ENCODE results near the gene B3GALT6.
"Not testable (repeated sequence)": the region's sequence is repeated elsewhere in the genome, so short reads cannot be mapped to it uniquely, and the experiment has no call there.

Gene B3GALT6

GRCh38 chr1:1245817-1246576 lies 14.0 kb downstream of the B3GALT6 start:
- DNase-seq: no peak

GRCh38 chr1:1246577-1247340 lies 14.7 kb downstream of the B3GALT6 start, which contains the start of gene C1QTNF12:
Gene C1QTNF12, minus strand, starts transcription at chr1:1246722. Its CDS starts 32 bp downstream, at chr1:1246690.
- DNase-seq: no peak

GRCh38 chr1:1247341-1247913 lies 15.4 kb downstream of the B3GALT6 start:
- no peak for DNase-seq

GRCh38 chr1:1248009-1248913 lies 16.2 kb downstream of the B3GALT6 start:
- DNase-seq: not testable (repeated sequence)

- peak; percentile 69 for DNase-seq
These were observed 18.8 kb downstream of the B3GALT6 start for GRCh38 chr1:1250786-1251284.

- no peak for DNase-seq
These were observed 21.3 kb downstream of the B3GALT6 start for GRCh38 chr1:1253314-1253713.

- no peak for DNase-seq
These were observed 22.1 kb downstream of the B3GALT6 start for GRCh38 chr1:1253972-1254666.

- no peak for DNase-seq
These were observed 22.6 kb downstream of the B3GALT6 start for GRCh38 chr1:1254667-1254998.

- no peak for DNase-seq
These were observed 23.0 kb downstream of the B3GALT6 start for GRCh38 chr1:1255078-1255477.

GRCh38 chr1:1255611-1256010 lies 23.6 kb downstream of the B3GALT6 start:
- DNase-seq: no peak

- no peak for DNase-seq
These were observed 25.2 kb downstream of the B3GALT6 start for GRCh38 chr1:1256956-1257871.

GRCh38 chr1:1259119-1259488 lies 27.1 kb downstream of the B3GALT6 start:
- no peak for DNase-seq

- DNase-seq: no peak
These were observed 27.5 kb downstream of the B3GALT6 start for GRCh38 chr1:1259540-1259939.

- DNase-seq: no peak
These were observed 28.0 kb downstream of the B3GALT6 start for GRCh38 chr1:1259951-1260600.

- no peak for DNase-seq
These were observed 29.0 kb downstream of the B3GALT6 start for GRCh38 chr1:1260843-1261560.

GRCh38 chr1:1262071-1262470 lies 30.0 kb downstream of the B3GALT6 start:
- no peak for DNase-seq

GRCh38 chr1:1262758-1263157 lies 30.7 kb downstream of the B3GALT6 start:
- DNase-seq: no peak

- DNase-seq: no peak
These were observed 32.0 kb downstream of the B3GALT6 start for GRCh38 chr1:1264026-1264425.

GRCh38 chr1:1264868-1265272 lies 32.8 kb downstream of the B3GALT6 start:
- DNase-seq: peak; percentile 45
